Neural cell (in vitro differentiated cells): Measurements from ENCODE around the gene PPL.

ENCODE experiments used
- CTCF ChIP-seq: fragments of 450-650 bp; IDR thresholded peaks from 2 replicates; pipeline ENCODE4 v1.5.1; 2014; ENCODE audit warnings: antibody characterized with exemption, mild to moderate bottlenecking, moderate library complexity; ENCODE audit not compliant: poor library complexity, severe bottlenecking
- EZH2 ChIP-seq: fragments of 200-600, 300-800 bp; shearing (Covaris generic), sonication (generic); IDR thresholded peaks from 2 replicates; pipeline ENCODE4 v1.6.1; 2014; ENCODE audit warnings: antibody characterized with exemption, low read length, borderline replicate concordance, mild to moderate bottlenecking; ENCODE audit not compliant: insufficient read depth, poor library complexity, severe bottlenecking
- MXI1 ChIP-seq: fragments of 450-650 bp; conservative IDR thresholded peaks from 2 replicates; pipeline ENCODE4 v1.6.1; 2014; ENCODE audit warnings: antibody characterized with exemption, mild to moderate bottlenecking; ENCODE audit not compliant: poor library complexity, severe bottlenecking
- REST ChIP-seq: IDR thresholded peaks from 2 replicates; pipeline ENCODE4 v1.6.1; 2012; ENCODE audit warnings: borderline replicate concordance

- no peak for TF ChIP-seq CTCF
- no peak for TF ChIP-seq REST
- no peak for TF ChIP-seq EZH2
- TF ChIP-seq MXI1, result no peak
Observed at GRCh38 chr16:4839942-4840341, 97.0 kb downstream of the PPL start.
